ENCODE results near the gene PRKN. TPM values are rescaled to one million over a fixed set of nuclear protein-coding genes. Genes with fewer than 3 reads are reported as not detected.
"Not testable (repeated sequence)": the region's sequence is repeated elsewhere in the genome, so short reads cannot be mapped to it uniquely, and the experiment has no call there.

Gene PRKN
- total and polyA plus RNA-seq, 9 donors: 3.0 to 15.0 (median 9.2) TPM

- H3K27ac ChIP-seq: no peak overlapping the region
- intact Hi-C loops (cut with DNase I): no loop called here
- no peak for DNase-seq
- H3K9me3 ChIP-seq: no peaks in the 10 kb centered on the region
- WGBS, 3 donors: 77 to 92% (median 88%) methylated on average over 3 of the region's 3 CpGs
- TF ChIP-seq EP300 (IDR thresholded peaks at IDR 0.05) (no peak), POLR2A (IDR thresholded peaks at IDR 0.05) (no peak)
- no peaks in the 10 kb centered on the region for H3K36me3 ChIP-seq
- no peaks in the 10 kb centered on the region for H3K4me1 ChIP-seq (ENCODE audit: insufficient read depth)
- no peak overlapping the region for H3K4me3 ChIP-seq
- H3K27me3 ChIP-seq: no peaks in the 10 kb centered on the region
Measured at GRCh38 chr6:161342039-161342438, 1385.5 kb downstream of the PRKN start.

GRCh38 chr6:161341638-161342037, 1385.9 kb downstream of the PRKN start:
- no peak for DNase-seq
- no peak overlapping the region for H3K27ac ChIP-seq
- no peak for TF ChIP-seq POLR2A (IDR thresholded peaks at IDR 0.05)
- TF ChIP-seq CTCF (IDR thresholded peaks at IDR 0.05): no peak
- no peak for TF ChIP-seq EP300 (IDR thresholded peaks at IDR 0.05)
- H3K4me1 ChIP-seq (ENCODE audit: insufficient read depth): no peaks in the 10 kb centered on the region
- intact Hi-C loops (cut with DNase I): no loop called here
- WGBS, 3 donors: 75 to 87% (median 84%) methylated on average over 4 of the region's 4 CpGs
- H3K27me3 ChIP-seq: no peaks in the 10 kb centered on the region
- no peaks in the 10 kb centered on the region for H3K9me3 ChIP-seq
- no peaks in the 10 kb centered on the region for H3K36me3 ChIP-seq
- no peak overlapping the region for H3K4me3 ChIP-seq

- no peak for DNase-seq
- TF ChIP-seq EP300 (IDR thresholded peaks at IDR 0.05) (no peak), CTCF (IDR thresholded peaks at IDR 0.05) (no peak), POLR2A (IDR thresholded peaks at IDR 0.05) (no peak)
- intact Hi-C loops (cut with DNase I): no loop called here
- Histone ChIP-seq H3K27me3 (no peaks in the 10 kb centered on the region), H3K4me1 (ENCODE audit: insufficient read depth) (no peaks in the 10 kb centered on the region), H3K36me3 (no peaks in the 10 kb centered on the region), H3K9me3 (no peaks in the 10 kb centered on the region), H3K27ac (no peak overlapping the region), H3K4me3 (no peak overlapping the region)
- WGBS, 3 donors: 67 to 88% (median 87%) methylated on average over 3 of the region's 3 CpGs
Measured at GRCh38 chr6:161338015-161338414, 1389.6 kb downstream of the PRKN start.

GRCh38 chr6:161336479-161336878, 1391.1 kb downstream of the PRKN start:
- no peak overlapping the region for H3K4me3 ChIP-seq
- H3K9me3 ChIP-seq: no peaks in the 10 kb centered on the region
- no peak for DNase-seq
- H3K27ac ChIP-seq: no peak overlapping the region
- H3K27me3 ChIP-seq: no peaks in the 10 kb centered on the region
- H3K4me1 ChIP-seq (ENCODE audit: insufficient read depth): no peaks in the 10 kb centered on the region
- intact Hi-C loops (cut with DNase I): no loop called here
- no peaks in the 10 kb centered on the region for H3K36me3 ChIP-seq
- TF ChIP-seq CTCF (IDR thresholded peaks at IDR 0.05) (no peak), EP300 (IDR thresholded peaks at IDR 0.05) (no peak), POLR2A (IDR thresholded peaks at IDR 0.05) (no peak)
- WGBS, 3 donors: 87 to 90% (median 89%) methylated on average over 1 of the region's 1 CpG

GRCh38 chr6:161333410-161333809, 1394.2 kb downstream of the PRKN start:
- intact Hi-C loops (cut with DNase I): no loop called here
- no peaks in the 10 kb centered on the region for H3K9me3 ChIP-seq
- TF ChIP-seq EP300 (IDR thresholded peaks at IDR 0.05) (no peak), CTCF (IDR thresholded peaks at IDR 0.05) (no peak), POLR2A (IDR thresholded peaks at IDR 0.05) (no peak)
- WGBS, 3 donors: 68 to 77% (median 73%) methylated on average over 8 of the region's 8 CpGs
- H3K27me3 ChIP-seq: no peaks in the 10 kb centered on the region
- H3K36me3 ChIP-seq: no peaks in the 10 kb centered on the region
- H3K4me3 ChIP-seq: no peak overlapping the region
- H3K4me1 ChIP-seq (ENCODE audit: insufficient read depth): no peaks in the 10 kb centered on the region
- DNase-seq: no peak
- no peak overlapping the region for H3K27ac ChIP-seq

- H3K9me3 ChIP-seq; H3K4me1 ChIP-seq (ENCODE audit: insufficient read depth); H3K27ac ChIP-seq; H3K36me3 ChIP-seq; H3K27me3 ChIP-seq; H3K4me3 ChIP-seq; intact Hi-C loops (cut with DNase I); DNase-seq: not testable (repeated sequence)
- 94 to 96% (median 94%) methylated on average over 4 of the region's 4 CpGs for WGBS, 3 donors
Measured at GRCh38 chr6:161331402-161332081, 1396.0 kb downstream of the PRKN start.
